IMR-90 (cell line): Measurements from ENCODE around the gene L3MBTL3. TPM values are rescaled to one million over a fixed set of nuclear protein-coding genes. Genes with fewer than 3 reads are reported as not detected.

Experiments
- ATAC-seq: fragments of 200-7000 bp; cut with Tn5 transposase; 2 replicates; pipeline ENCODE4 v1.9.1; 2020; ENCODE audit warnings: low read depth, mild to moderate bottlenecking, moderate library complexity
- BruUV-seq: library from RNA; stranded (reverse); fragments of 400-500 nt; replicated peaks from 2 replicates; lab custom pipeline; 2021; lab: Mats Ljungman, UMichigan
- CTCF ChIA-PET: fragments of 300-600 bp; formaldehyde crosslinking; extraction: SDS; loops from one replicate; lab custom pipeline; 2021; ENCODE audit warnings: antibody characterized with exemption; lab: Yijun Ruan, JAX
- POLR2A ChIA-PET: fragments of 300-600 bp; sonication (Branson Sonifier 250); formaldehyde crosslinking; loops from one replicate; lab custom pipeline; 2022; ENCODE audit warnings: antibody characterized with exemption; ENCODE audit not compliant: unreplicated experiment; lab: Charles Lee
- DNase-seq: peaks from one replicate; pipeline ENCODE4 v3.0.0; 2013
- H2AFZ ChIP-seq: replicated peaks from 2 replicates; pipeline ENCODE3; 2013; ENCODE audit warnings: low read length, mild to moderate bottlenecking; ENCODE audit not compliant: poor library complexity
- H2AK5ac ChIP-seq: 2 replicates; pipeline ENCODE4 v1.6.1; 2013; ENCODE audit warnings: low read depth, low read length, inconsistent platforms
- H2AK9ac ChIP-seq: replicated peaks from 2 replicates; pipeline ENCODE3; 2013; ENCODE audit warnings: mild to moderate bottlenecking, low read depth, low read length, moderate library complexity; ENCODE audit not compliant: poor library complexity
- H2BK120ac ChIP-seq: 2 replicates; pipeline ENCODE4 v1.6.1; 2013; ENCODE audit warnings: low read depth, low read length, inconsistent platforms
- H2BK15ac ChIP-seq: 3 replicates; pipeline ENCODE4 v1.6.1; 2013; ENCODE audit warnings: low read depth, low read length, inconsistent platforms
- H2BK20ac ChIP-seq: 2 replicates; pipeline ENCODE4 v1.6.1; 2013; ENCODE audit warnings: low read depth, mild to moderate bottlenecking, inconsistent platforms, low read length, moderate library complexity
- H2BK5ac ChIP-seq: 2 replicates; pipeline ENCODE4 v1.6.1; 2013; ENCODE audit warnings: mild to moderate bottlenecking, low read depth, low read length, inconsistent platforms; ENCODE audit not compliant: poor library complexity, severe bottlenecking
- H3K14ac ChIP-seq: replicated peaks from 2 replicates; pipeline ENCODE4 v1.6.1; 2013; ENCODE audit warnings: low read depth, low read length, inconsistent platforms
- H3K18ac ChIP-seq: 2 replicates; pipeline ENCODE4 v1.6.1; 2013; ENCODE audit warnings: low read depth, low read length, control low read depth
- H3K23ac ChIP-seq: 2 replicates; pipeline ENCODE4 v1.6.1; 2013; ENCODE audit warnings: low read depth, low read length, inconsistent platforms
- H3K27ac ChIP-seq: 2 replicates; pipeline ENCODE4 v1.5.1; 2013; ENCODE audit warnings: mild to moderate bottlenecking, control low read depth, low read length; ENCODE audit not compliant: insufficient read depth
- H3K27me3 ChIP-seq: 2 replicates; pipeline ENCODE4 v1.6.1; 2013; ENCODE audit warnings: low read length; ENCODE audit not compliant: control insufficient read depth, insufficient read depth
- H3K36me3 ChIP-seq: 2 replicates; pipeline ENCODE4 v1.6.1; 2013; ENCODE audit warnings: low read length, mixed read lengths; ENCODE audit not compliant: control insufficient read depth, insufficient read depth
- H3K4ac ChIP-seq: 2 replicates; pipeline ENCODE4 v1.6.1; 2013; ENCODE audit warnings: low read depth, low read length, inconsistent platforms
- H3K4me1 ChIP-seq: 2 replicates; pipeline ENCODE4 v1.6.1; 2013; ENCODE audit warnings: low read length, mixed read lengths; ENCODE audit not compliant: control insufficient read depth, insufficient read depth
- H3K4me2 ChIP-seq: 2 replicates; pipeline ENCODE4 v1.6.1; 2013; ENCODE audit warnings: low read depth, mild to moderate bottlenecking, control low read depth, low read length, moderate library complexity
- H3K4me3 ChIP-seq: 2 replicates; pipeline ENCODE4 v1.5.1; 2013; ENCODE audit warnings: low read depth, mild to moderate bottlenecking, control low read depth, low read length, moderate library complexity; ENCODE audit not compliant: insufficient read depth
- H3K56ac ChIP-seq: 2 replicates; pipeline ENCODE4 v1.6.1; 2013; ENCODE audit warnings: low read length, inconsistent platforms; ENCODE audit not compliant: insufficient read depth; ENCODE audit errors: extremely low read depth
- H3K79me1 ChIP-seq, 2 experiments: 2 replicates each; pipeline ENCODE4 v1.6.1; 2013; ENCODE audit warnings: low read length in 2 of 2, inconsistent platforms in 1 of 2, low read depth in 1 of 2
- H3K9ac ChIP-seq: 2 replicates; pipeline ENCODE4 v1.6.1; 2013; ENCODE audit warnings: low read depth, low read length, control low read depth
- H3K9me1 ChIP-seq: 2 replicates; pipeline ENCODE4 v1.6.1; 2013; ENCODE audit warnings: low read length, inconsistent platforms; ENCODE audit not compliant: insufficient read depth
- H3K9me3 ChIP-seq: 2 replicates; pipeline ENCODE4 v1.6.1; 2013; ENCODE audit warnings: low read length; ENCODE audit not compliant: control insufficient read depth, insufficient read depth
- H4K20me1 ChIP-seq: 2 replicates; pipeline ENCODE4 v1.6.1; 2013; ENCODE audit warnings: low read length, inconsistent platforms; ENCODE audit not compliant: insufficient read depth
- H4K5ac ChIP-seq: 2 replicates; pipeline ENCODE4 v1.6.1; 2013; ENCODE audit warnings: mild to moderate bottlenecking, low read depth, low read length, control low read depth
- H4K8ac ChIP-seq, 2 experiments: 2 replicates each; pipeline ENCODE4 v1.6.1; 2013; ENCODE audit warnings: low read depth in 2 of 2, low read length in 2 of 2, control low read depth in 1 of 2, inconsistent platforms in 1 of 2
- H4K91ac ChIP-seq: 2 replicates; pipeline ENCODE4 v1.6.1; 2013; ENCODE audit warnings: low read depth, low read length, inconsistent platforms; ENCODE audit not compliant: insufficient read depth
- CHD1 ChIP-seq: IDR thresholded peaks from 2 replicates; pipeline ENCODE4 v1.6.1; 2012; ENCODE audit warnings: low read depth, low read length, improper control_type of control experiment
- FOS ChIP-seq: fragments of 150-350 bp; IDR thresholded peaks from 2 replicates; pipeline ENCODE4 v1.6.1; 2016; ENCODE audit warnings: low read depth, low read length
- MAFK ChIP-seq: IDR thresholded peaks from 2 replicates; pipeline ENCODE4 v1.6.1; 2012; ENCODE audit warnings: low read depth, low read length, improper control_type of control experiment
- RCOR1 ChIP-seq: IDR thresholded peaks from 2 replicates; pipeline ENCODE4 v1.6.1; 2012; ENCODE audit warnings: mild to moderate bottlenecking, low read length, improper control_type of control experiment; ENCODE audit not compliant: insufficient replicate concordance
- WGBS, 2 experiments: methylation state at CpG; one replicate each; pipeline versions ENCODE4 v1.1.5 to v1.1.7; 2013; ENCODE audit warnings: missing lambda C conversion rate in 2 of 2; ENCODE audit not compliant: insufficient read length in 1 of 2; ENCODE audit errors: extremely low coverage in 2 of 2; 5-methylcytosine and 5-hydroxymethylcytosine counted together
- dilution Hi-C: fragments of 300-500 bp; cut with HindIII; formaldehyde crosslinking; loops from one replicate; pipeline ENCODE4 v1.14.3; 2018; ENCODE audit warnings: low sequenced_read_pairs; ENCODE audit not compliant: unreplicated experiment
- in situ Hi-C: fragments of 300-500 bp; cut with MboI; formaldehyde crosslinking; loops from 3 replicates; pipeline ENCODE4 v1.14.3; 2019; ENCODE audit warnings: low sequenced_read_pairs, inconsistent platforms, mixed read lengths
- intact Hi-C: fragments of 100-400 bp; cut with micrococcal nuclease; formaldehyde crosslinking; loops from 2 replicates; pipeline ENCODE4 v1.10.0; 2022
- polyA plus RNA-seq, 3 experiments: library from polyadenylated mRNA; depleted of rRNA; stranded (reverse); fragments of >200 nt; gene quantifications; 2 replicates each; pipeline ENCODE4 v1.2.3, GENCODE V29; 2012; ENCODE audit warnings: low replicate concordance in 1 of 3
- total RNA-seq: library from RNA; depleted of rRNA; stranded (reverse); fragments of >200 nt; gene quantifications from 2 replicates; pipeline ENCODE4 v1.2.3, GENCODE V29; 2012
- TF ChIP-seq, protein P1 (sequence below): fragments of 150-350 bp; IDR thresholded peaks from 2 replicates; pipeline ENCODE4 v1.6.1; 2016; ENCODE audit warnings: low read depth, mild to moderate bottlenecking, low read length, moderate library complexity, borderline replicate concordance
- TF ChIP-seq, protein P2 (sequence below): conservative IDR thresholded peaks from 2 replicates; pipeline ENCODE4 v1.5.1; 2012; ENCODE audit warnings: mild to moderate bottlenecking, low read depth, low read length, improper control_type of control experiment

Gene L3MBTL3
- total and polyA plus RNA-seq, 2 of the 4 experiments (the other 2 are of a cell fraction) = 7.2 to 10.9 TPM

DNA sequence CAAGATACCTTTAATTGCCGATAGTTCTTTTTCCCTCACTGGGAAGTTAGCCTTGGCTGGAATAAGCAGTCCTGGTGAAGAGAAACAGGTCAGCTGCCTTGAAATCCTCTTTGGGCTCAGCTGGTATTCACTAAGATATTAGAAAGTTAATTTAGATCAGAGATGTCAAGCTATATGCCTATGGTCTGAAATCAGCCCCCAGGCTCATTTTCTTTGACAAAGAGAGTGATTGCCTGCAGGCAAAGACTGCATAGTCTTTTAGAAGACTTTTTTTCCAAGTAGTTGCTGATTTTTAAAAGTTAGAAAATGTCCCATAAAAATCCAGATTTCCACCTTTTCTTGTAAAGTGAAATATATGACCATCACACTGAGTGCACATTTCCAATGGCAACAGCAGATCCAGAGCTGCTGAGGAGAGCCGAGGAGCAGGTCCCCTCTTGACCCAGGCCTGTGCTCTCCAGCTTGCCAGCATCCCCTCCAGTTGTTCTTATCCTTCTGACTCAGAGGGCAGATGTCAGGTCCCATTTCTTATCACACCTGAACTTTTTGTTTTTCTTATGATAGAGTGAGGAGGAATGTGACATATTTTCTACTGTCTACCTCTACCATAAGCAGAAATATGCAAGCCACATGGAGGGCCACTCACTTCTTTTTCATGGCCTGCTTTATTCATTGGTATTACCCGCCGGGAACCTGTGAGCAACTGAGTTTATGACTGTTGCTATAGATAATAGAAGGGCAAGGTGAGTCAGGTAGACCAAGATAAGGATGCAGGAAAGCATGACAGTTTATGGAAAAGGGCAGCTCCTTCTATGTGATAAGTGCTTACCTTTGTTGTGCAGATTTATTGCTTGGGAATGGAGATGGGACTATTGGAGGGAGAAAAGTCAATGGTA, 17.6 kb upstream of the L3MBTL3 start (continued):
- no peak for TF ChIP-seq RCOR1

DNA sequence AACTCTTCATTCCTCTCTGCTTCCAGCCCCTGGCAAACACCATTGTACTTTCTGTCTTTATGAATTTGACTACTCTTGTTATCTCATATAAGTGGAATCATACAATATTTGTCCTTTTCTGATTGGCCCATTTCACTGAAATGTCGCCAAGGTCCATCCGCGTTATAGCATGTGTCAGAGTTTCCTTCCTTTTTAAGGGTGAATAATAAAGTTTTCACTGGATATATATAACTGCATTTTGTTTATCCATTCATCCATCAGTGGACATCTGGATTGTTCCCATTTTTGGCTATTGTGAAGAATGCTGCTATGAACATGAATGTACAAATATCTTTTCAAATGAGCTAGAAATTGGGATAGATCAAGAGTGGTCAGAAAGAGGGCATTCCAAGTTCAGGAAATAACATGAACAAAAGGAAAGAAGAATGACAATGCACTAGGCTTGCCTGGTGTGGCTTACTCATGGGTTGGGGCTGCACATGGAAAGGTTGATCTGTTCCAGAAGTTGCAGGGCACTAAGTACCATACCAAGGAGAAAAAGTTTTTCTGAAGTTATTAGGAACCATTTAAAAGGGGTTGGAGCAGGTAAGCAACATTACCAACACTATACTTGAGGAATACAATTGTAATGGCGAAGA, 10.0 kb upstream of the L3MBTL3 start:
- Histone ChIP-seq H2BK15ac (no peak overlapping the region), H3K9me1 (no peaks in the 10 kb centered on the region), H2AK9ac (no peak overlapping the region), H3K4me3 (no peak overlapping the region), H3K79me1 (no peaks in the 10 kb centered on the region), H4K5ac (no peak overlapping the region), H4K8ac (no peak overlapping the region), H3K4ac (no peak overlapping the region), H3K27me3 (no peaks in the 10 kb centered on the region), H3K56ac (no peak overlapping the region), H3K36me3 (no peaks in the 10 kb centered on the region), H3K14ac (no peak overlapping the region), H2BK20ac (no peak overlapping the region), H3K27ac (no peak overlapping the region), H4K91ac (no peak overlapping the region), H3K9ac (no peak overlapping the region), H3K4me1 (no peaks in the 10 kb centered on the region), H4K20me1 (no peaks in the 10 kb centered on the region), H2BK5ac (no peak overlapping the region), H3K4me2 (no peak overlapping the region), H2AK5ac (no peak overlapping the region), H2AFZ (no peak overlapping the region), H3K18ac (no peak overlapping the region), H3K9me3 (no peaks in the 10 kb centered on the region), H3K23ac (no peak overlapping the region), H2BK120ac (no peak overlapping the region)
- dilution Hi-C loops = no loop called here
- CTCF ChIA-PET = no interaction called here
- POLR2A ChIA-PET = no interaction called here
- no peak for DNase-seq
- TF ChIP-seq CHD1 (no peak), FOS (no peak), MAFK (no peak)
- TF ChIP-seq, protein P1, sequence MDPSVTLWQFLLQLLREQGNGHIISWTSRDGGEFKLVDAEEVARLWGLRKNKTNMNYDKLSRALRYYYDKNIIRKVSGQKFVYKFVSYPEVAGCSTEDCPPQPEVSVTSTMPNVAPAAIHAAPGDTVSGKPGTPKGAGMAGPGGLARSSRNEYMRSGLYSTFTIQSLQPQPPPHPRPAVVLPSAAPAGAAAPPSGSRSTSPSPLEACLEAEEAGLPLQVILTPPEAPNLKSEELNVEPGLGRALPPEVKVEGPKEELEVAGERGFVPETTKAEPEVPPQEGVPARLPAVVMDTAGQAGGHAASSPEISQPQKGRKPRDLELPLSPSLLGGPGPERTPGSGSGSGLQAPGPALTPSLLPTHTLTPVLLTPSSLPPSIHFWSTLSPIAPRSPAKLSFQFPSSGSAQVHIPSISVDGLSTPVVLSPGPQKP = no peak
- TF ChIP-seq, protein P2, sequence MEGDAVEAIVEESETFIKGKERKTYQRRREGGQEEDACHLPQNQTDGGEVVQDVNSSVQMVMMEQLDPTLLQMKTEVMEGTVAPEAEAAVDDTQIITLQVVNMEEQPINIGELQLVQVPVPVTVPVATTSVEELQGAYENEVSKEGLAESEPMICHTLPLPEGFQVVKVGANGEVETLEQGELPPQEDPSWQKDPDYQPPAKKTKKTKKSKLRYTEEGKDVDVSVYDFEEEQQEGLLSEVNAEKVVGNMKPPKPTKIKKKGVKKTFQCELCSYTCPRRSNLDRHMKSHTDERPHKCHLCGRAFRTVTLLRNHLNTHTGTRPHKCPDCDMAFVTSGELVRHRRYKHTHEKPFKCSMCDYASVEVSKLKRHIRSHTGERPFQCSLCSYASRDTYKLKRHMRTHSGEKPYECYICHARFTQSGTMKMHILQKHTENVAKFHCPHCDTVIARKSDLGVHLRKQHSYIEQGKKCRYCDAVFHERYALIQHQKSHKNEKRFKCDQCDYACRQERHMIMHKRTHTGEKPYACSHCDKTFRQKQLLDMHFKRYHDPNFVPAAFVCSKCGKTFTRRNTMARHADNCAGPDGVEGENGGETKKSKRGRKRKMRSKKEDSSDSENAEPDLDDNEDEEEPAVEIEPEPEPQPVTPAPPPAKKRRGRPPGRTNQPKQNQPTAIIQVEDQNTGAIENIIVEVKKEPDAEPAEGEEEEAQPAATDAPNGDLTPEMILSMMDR = no peak
- intact Hi-C loops = no loop called here
- in situ Hi-C loops = no loop called here
- BruUV-seq = no TSS peak
- no CpG with 5 or more reads among the region's 4 CpGs for WGBS, 2 experiments
- no peak for ATAC-seq
